Neural cell (in vitro differentiated cells): ENCODE results near the gene ITGB7. TPM values are rescaled to one million over a fixed set of nuclear protein-coding genes. Genes with fewer than 3 reads are reported as not detected.

Source experiments
- H2AFZ ChIP-seq: fragments of 200-600, 300-800 bp; sonication (generic), shearing (Covaris generic); 2 replicates; pipeline ENCODE4 v1.6.0; 2014; ENCODE audit warnings: low read depth, mild to moderate bottlenecking, antibody characterized with exemption, low read length, moderate library complexity
- H3F3A ChIP-seq: fragments of 200-600 bp; shearing (Covaris generic); 2 replicates; pipeline ENCODE4 v1.6.1; 2016; ENCODE audit warnings: mild to moderate bottlenecking, moderate library complexity, mixed read lengths, antibody characterized with exemption, low read length; ENCODE audit not compliant: insufficient read depth, poor library complexity, severe bottlenecking
- H3K27ac ChIP-seq: fragments of 200-600, 300-800 bp; sonication (generic), shearing (Covaris generic); 2 replicates; pipeline ENCODE4 v1.5.1; 2014; ENCODE audit warnings: mild to moderate bottlenecking, low read length, moderate library complexity
- H3K27me3 ChIP-seq: fragments of 300-800, 200-600 bp; sonication (generic), shearing (Covaris generic); 2 replicates; pipeline ENCODE4 v1.6.0; 2014; ENCODE audit warnings: mild to moderate bottlenecking, low read depth, low read length, moderate library complexity; ENCODE audit not compliant: insufficient read depth
- H3K36me3 ChIP-seq: fragments of 300-800, 200-600 bp; sonication (generic), shearing (Covaris generic); 2 replicates; pipeline ENCODE4 v1.5.1; 2014; ENCODE audit warnings: mild to moderate bottlenecking, antibody characterized with exemption, low read length, moderate library complexity; ENCODE audit not compliant: insufficient read depth
- H3K4me2 ChIP-seq: fragments of 300-800, 200-600 bp; sonication (generic), shearing (Covaris generic); 2 replicates; pipeline ENCODE4 v1.6.0; 2014; ENCODE audit warnings: mild to moderate bottlenecking, low read length
- H3K4me3 ChIP-seq: fragments of 300-800, 200-600 bp; sonication (generic), shearing (Covaris generic); 2 replicates; pipeline ENCODE4 v1.5.1; 2014; ENCODE audit warnings: mild to moderate bottlenecking, low read length, moderate library complexity
- H3K79me2 ChIP-seq: fragments of 200-600 bp; shearing (Covaris generic); replicated peaks from 2 replicates; pipeline ENCODE4 v1.6.0; 2014; ENCODE audit warnings: mild to moderate bottlenecking, low read length, moderate library complexity; ENCODE audit not compliant: insufficient read depth
- H3K9ac ChIP-seq: fragments of 300-800, 200-600 bp; sonication (generic), shearing (Covaris generic); 2 replicates; pipeline ENCODE4 v1.6.1; 2016; ENCODE audit warnings: mild to moderate bottlenecking, low read length, mixed read lengths
- H3K9me2 ChIP-seq: fragments of 200-600 bp; shearing (Covaris generic); 2 replicates; pipeline ENCODE4 v1.6.1; 2016; ENCODE audit warnings: mild to moderate bottlenecking, low read length, mixed read lengths; ENCODE audit not compliant: insufficient read depth
- H3K9me3 ChIP-seq: fragments of 200-600, 300-800 bp; sonication (generic), shearing (Covaris generic); 2 replicates; pipeline ENCODE4 v1.6.1; 2016; ENCODE audit warnings: mild to moderate bottlenecking, mixed run types, low read length, moderate library complexity, mixed read lengths
- H4K20me1 ChIP-seq: fragments of 200-600 bp; shearing (Covaris generic); 2 replicates; pipeline ENCODE4 v1.6.1; 2016; ENCODE audit warnings: mild to moderate bottlenecking, mixed run types; ENCODE audit not compliant: insufficient read depth
- CTCF ChIP-seq: fragments of 450-650 bp; IDR thresholded peaks from 2 replicates; pipeline ENCODE4 v1.5.1; 2014; ENCODE audit warnings: antibody characterized with exemption, mild to moderate bottlenecking, moderate library complexity; ENCODE audit not compliant: poor library complexity, severe bottlenecking
- EP300 ChIP-seq: fragments of 450-650 bp; conservative IDR thresholded peaks from 2 replicates; pipeline ENCODE4 v1.6.1; 2014; ENCODE audit warnings: antibody characterized with exemption, mild to moderate bottlenecking, moderate library complexity; ENCODE audit not compliant: poor library complexity, severe bottlenecking
- EZH2 ChIP-seq: fragments of 200-600, 300-800 bp; shearing (Covaris generic), sonication (generic); IDR thresholded peaks from 2 replicates; pipeline ENCODE4 v1.6.1; 2014; ENCODE audit warnings: antibody characterized with exemption, low read length, borderline replicate concordance, mild to moderate bottlenecking; ENCODE audit not compliant: insufficient read depth, poor library complexity, severe bottlenecking
- MXI1 ChIP-seq: fragments of 450-650 bp; conservative IDR thresholded peaks from 2 replicates; pipeline ENCODE4 v1.6.1; 2014; ENCODE audit warnings: antibody characterized with exemption, mild to moderate bottlenecking; ENCODE audit not compliant: poor library complexity, severe bottlenecking
- POLR2AphosphoS5 ChIP-seq: IDR thresholded peaks from 2 replicates; pipeline ENCODE4 v1.6.1; 2012
- RAD21 ChIP-seq: fragments of 450-650 bp; conservative IDR thresholded peaks from 2 replicates; pipeline ENCODE4 v1.6.1; 2014; ENCODE audit warnings: antibody characterized with exemption, mild to moderate bottlenecking, moderate library complexity
- REST ChIP-seq: IDR thresholded peaks from 2 replicates; pipeline ENCODE4 v1.6.1; 2012; ENCODE audit warnings: borderline replicate concordance
- SMC3 ChIP-seq: fragments of 450-650 bp; conservative IDR thresholded peaks from 2 replicates; pipeline ENCODE4 v1.6.1; 2014; ENCODE audit warnings: antibody characterized with exemption, mild to moderate bottlenecking, moderate library complexity; ENCODE audit not compliant: poor library complexity
- TAF1 ChIP-seq: IDR thresholded peaks from 2 replicates; pipeline ENCODE4 v1.6.1; 2012; ENCODE audit warnings: low read depth
- polyA plus RNA-seq: library from polyadenylated mRNA; depleted of rRNA; stranded (reverse); fragments of >200 nt; gene quantifications from 2 replicates; pipeline ENCODE4 v1.2.3, GENCODE V29; 2014

Gene ITGB7
- polyA plus RNA-seq, 1 donor from 2014 or later = not detected

GRCh38 chr12:53232646-53233461, 25.8 kb upstream of the ITGB7 start:
- peaks cover 21% of the 10 kb centered on the region for H3K27me3 ChIP-seq
- no peaks in the 10 kb centered on the region for H3K36me3 ChIP-seq
- H3K27ac ChIP-seq = no peak overlapping the region
- H3K4me3 ChIP-seq = no peak overlapping the region
- no peak overlapping the region for H3K9ac ChIP-seq
- H3K9me3 ChIP-seq = no peaks in the 10 kb centered on the region
- no peaks in the 10 kb centered on the region for H3F3A ChIP-seq
- no peaks in the 10 kb centered on the region for H3K79me2 ChIP-seq
- H3K9me2 ChIP-seq = no peaks in the 10 kb centered on the region
- no peaks in the 10 kb centered on the region for H4K20me1 ChIP-seq
- H3K4me2 ChIP-seq = no peak overlapping the region
- no peak for TF ChIP-seq CTCF
- TF ChIP-seq EZH2 = no peak
- H2AFZ ChIP-seq = no peak overlapping the region

- H3K36me3 ChIP-seq = no peaks in the 10 kb centered on the region
- no peaks in the 10 kb centered on the region for H3F3A ChIP-seq
- H3K4me3 ChIP-seq = no peak within 1 kb of the TSS
- H2AFZ ChIP-seq = no peak within 1 kb of the TSS
- TF ChIP-seq SMC3 (no peak), MXI1 (no peak), REST (no peak), RAD21 (no peak), EP300 (no peak), EZH2 (no peak), POLR2AphosphoS5 (no peak), CTCF (no peak), TAF1 (no peak)
- no peak within 1 kb of the TSS for H3K9ac ChIP-seq
- H3K9me2 ChIP-seq = no peaks in the 10 kb centered on the region
- no peaks in the 10 kb centered on the region for H4K20me1 ChIP-seq
- H3K79me2 ChIP-seq = no peaks in the 10 kb centered on the region
- no peak within 1 kb of the TSS for H3K27ac ChIP-seq
- no peak within 1 kb of the TSS for H3K4me2 ChIP-seq
- H3K9me3 ChIP-seq = no peaks in the 10 kb centered on the region
- peaks cover 21% of the 10 kb centered on the region for H3K27me3 ChIP-seq
Observed at GRCh38 chr12:53231921-53232645, 25.0 kb upstream of the ITGB7 start, which contains the start of gene RARG. RARG (minus strand) TSS chr12:53232209; CDS start chr12:53227545, 4,664 bp downstream.
